H1 (cell line): ENCODE measurements around the gene MTG1. TPM values are rescaled to one million over a fixed set of nuclear protein-coding genes. Genes with fewer than 3 reads are reported as not detected.
A peak's percentile ranks its signal among the peaks of the same experiment; 100 is the strongest.

ENCODE experiments used
- CTCF ChIA-PET: fragments of 300-600 bp; sonication (Branson Sonifier 250); formaldehyde crosslinking; loops from one replicate; lab custom pipeline; 2021; ENCODE audit not compliant: partially characterized antibody; lab: Charles Lee
- POLR2A ChIA-PET: fragments of 300-600 bp; sonication (Branson Sonifier 250); formaldehyde crosslinking; loops from one replicate; lab custom pipeline; 2021; ENCODE audit warnings: inconsistent platforms; ENCODE audit not compliant: partially characterized antibody; lab: Charles Lee
- DNase-seq, 2 experiments: peaks; one replicate each; pipeline versions ENCODE4 v3.0.0 to v3.0.0-alpha.2; 2010 to 2022; ENCODE audit warnings: low spot score in 2 of 2, low read depth in 1 of 2, mixed read lengths in 1 of 2
- FAIRE-seq: peaks from 2 replicates; lab custom pipeline; 2011; peaks lifted over from hg19 to GRCh38; lab: Jason Lieb, UNC
- H2AFZ ChIP-seq: 2 replicates; pipeline ENCODE4 v1.8.1; 2012; ENCODE audit warnings: low read length, inconsistent platforms
- H2AK5ac ChIP-seq: 2 replicates; pipeline ENCODE4 v1.6.1; 2013; ENCODE audit warnings: low read depth, low read length
- H2BK120ac ChIP-seq: replicated peaks from 2 replicates; pipeline ENCODE3; 2013; ENCODE audit warnings: low read depth, low read length, inconsistent platforms
- H2BK12ac ChIP-seq: 2 replicates; pipeline ENCODE4 v1.6.1; 2013; ENCODE audit warnings: low read depth, low read length
- H2BK15ac ChIP-seq: 2 replicates; pipeline ENCODE4 v1.6.1; 2013; ENCODE audit warnings: low read length
- H2BK20ac ChIP-seq: 2 replicates; pipeline ENCODE4 v1.6.1; 2013; ENCODE audit warnings: low read length
- H2BK5ac ChIP-seq: 2 replicates; pipeline ENCODE4 v1.6.1; 2013; ENCODE audit warnings: low read depth, low read length
- H3K14ac ChIP-seq: 2 replicates; pipeline ENCODE4 v1.6.1; 2013; ENCODE audit warnings: inconsistent platforms; ENCODE audit not compliant: insufficient read length
- H3K18ac ChIP-seq: 2 replicates; pipeline ENCODE4 v1.6.1; 2013; ENCODE audit warnings: low read length; ENCODE audit errors: extremely low read depth
- H3K23ac ChIP-seq: 2 replicates; pipeline ENCODE4 v1.6.1; 2013; ENCODE audit warnings: inconsistent platforms; ENCODE audit not compliant: insufficient read length
- H3K23me2 ChIP-seq: 2 replicates; pipeline ENCODE4 v1.6.1; 2013; ENCODE audit warnings: low read depth, low read length
- H3K27ac ChIP-seq: 2 replicates; pipeline ENCODE4 v1.6.1; 2011; ENCODE audit warnings: low read depth, low read length, inconsistent platforms
- H3K27me3 ChIP-seq, 4 experiments: replicated peaks in 1 of 4; 1 replicate in 1 of 4; 2 replicates in 3 of 4; pipeline versions ENCODE4 v1.6.1 to v1.8.1; 2011 to 2013; ENCODE audit warnings: low read length in 3 of 4, mild to moderate bottlenecking in 3 of 4, inconsistent platforms in 2 of 4, mixed read lengths in 2 of 4, moderate library complexity in 1 of 4; ENCODE audit not compliant: control insufficient read depth in 3 of 4, insufficient read depth in 3 of 4; ENCODE audit errors: extremely low read depth in 1 of 4
- H3K36me3 ChIP-seq, 4 experiments: 2 replicates each; pipeline versions ENCODE4 v1.6.1 to v1.8.1; 2011 to 2013; ENCODE audit warnings: mild to moderate bottlenecking in 4 of 4, low read length in 3 of 4, moderate library complexity in 2 of 4, control low read depth in 1 of 4, inconsistent platforms in 1 of 4; ENCODE audit not compliant: insufficient read depth in 4 of 4, control insufficient read depth in 2 of 4
- H3K4ac ChIP-seq: replicated peaks from 2 replicates; pipeline ENCODE3; 2013; ENCODE audit warnings: low read length, low read depth, mixed read lengths, inconsistent platforms; ENCODE audit not compliant: insufficient read length
- H3K4me1 ChIP-seq, 4 experiments: replicated peaks in 1 of 4; 1 replicate in 1 of 4; 2 replicates in 3 of 4; pipeline versions ENCODE4 v1.6.1 to v1.8.1; 2011 to 2013; ENCODE audit warnings: low read length in 3 of 4, inconsistent platforms in 2 of 4, mixed read lengths in 1 of 4; ENCODE audit not compliant: insufficient read depth in 4 of 4, control insufficient read depth in 3 of 4
- H3K4me2 ChIP-seq, 2 experiments: 2 replicates each; pipeline versions ENCODE4 v1.6.1 to v1.8.1; 2011 to 2013; ENCODE audit warnings: low read depth in 2 of 2, low read length in 2 of 2, control low read depth in 1 of 2, inconsistent platforms in 1 of 2, mild to moderate bottlenecking in 1 of 2; ENCODE audit not compliant: insufficient read depth in 1 of 2
- H3K4me3 ChIP-seq, 4 experiments: fragments of 200-600, 300-600 bp in 1 of 4; sonication (generic), shearing (Covaris generic), sonication (Bioruptor Twin) in 1 of 4; 2 replicates each; pipeline versions ENCODE4 v1.5.1 to v1.8.1; 2011 to 2016; ENCODE audit warnings: low read length in 4 of 4, low read depth in 3 of 4, control low read depth in 2 of 4, inconsistent platforms in 2 of 4, mild to moderate bottlenecking in 2 of 4, mixed read lengths in 1 of 4, moderate library complexity in 1 of 4; ENCODE audit not compliant: insufficient read depth in 2 of 4; ENCODE audit errors: extremely low read depth in 1 of 4
- H3K56ac ChIP-seq: replicated peaks from 2 replicates; pipeline ENCODE3; 2013; ENCODE audit warnings: low read depth, mild to moderate bottlenecking, mixed read lengths, low read length, inconsistent platforms; ENCODE audit not compliant: insufficient read length
- H3K79me1 ChIP-seq: 2 replicates; pipeline ENCODE4 v1.6.1; 2013; ENCODE audit warnings: low read depth, low read length, control low read depth
- H3K79me2 ChIP-seq, 2 experiments: 2 replicates each; pipeline versions ENCODE4 v1.6.1 to v1.8.1; 2012 to 2013; ENCODE audit warnings: low read length in 2 of 2, mild to moderate bottlenecking in 2 of 2, inconsistent platforms in 1 of 2; ENCODE audit not compliant: insufficient read depth in 2 of 2, control insufficient read depth in 1 of 2
- H3K9ac ChIP-seq, 4 experiments: replicated peaks in 1 of 4; 1 replicate in 1 of 4; 2 replicates in 3 of 4; pipeline versions ENCODE4 v1.6.1 to v1.8.1; 2011 to 2013; ENCODE audit warnings: low read depth in 3 of 4, low read length in 3 of 4, control low read depth in 2 of 4, mild to moderate bottlenecking in 2 of 4, moderate library complexity in 2 of 4, inconsistent platforms in 1 of 4; ENCODE audit errors: extremely low read depth in 1 of 4
- H3K9me3 ChIP-seq, 2 experiments: 2 replicates each; pipeline versions ENCODE4 v1.6.1 to v1.8.1; 2012 to 2013; ENCODE audit warnings: mild to moderate bottlenecking in 2 of 2, moderate library complexity in 2 of 2, control low read depth in 1 of 2, inconsistent platforms in 1 of 2, low read depth in 1 of 2, low read length in 1 of 2, mixed read lengths in 1 of 2; ENCODE audit not compliant: insufficient read depth in 2 of 2
- H4K20me1 ChIP-seq, 2 experiments: replicated peaks in 1 of 2; 2 replicates each; pipeline versions ENCODE3 to v1.8.1; 2011 to 2013; ENCODE audit warnings: inconsistent platforms in 2 of 2, low read length in 2 of 2, mild to moderate bottlenecking in 1 of 2; ENCODE audit not compliant: insufficient read depth in 2 of 2, control insufficient read depth in 1 of 2
- H4K5ac ChIP-seq: 2 replicates; pipeline ENCODE4 v1.6.1; 2013; ENCODE audit warnings: low read length, low read depth, mixed read lengths, inconsistent platforms; ENCODE audit not compliant: insufficient read length
- H4K8ac ChIP-seq: 2 replicates; pipeline ENCODE4 v1.8.0; 2013; ENCODE audit warnings: mild to moderate bottlenecking, moderate library complexity, low read length, inconsistent platforms; ENCODE audit not compliant: insufficient read depth; ENCODE audit errors: extremely low read depth
- H4K91ac ChIP-seq: replicated peaks from 2 replicates; pipeline ENCODE3; 2013; ENCODE audit warnings: low read length, mixed read lengths, inconsistent platforms; ENCODE audit not compliant: insufficient read length
- ATF2 ChIP-seq: IDR thresholded peaks from 2 replicates; pipeline ENCODE4 v1.6.1; 2012; ENCODE audit warnings: low read length, inconsistent platforms
- CEBPB ChIP-seq: IDR thresholded peaks from 2 replicates; pipeline ENCODE4 v1.6.1; 2012; ENCODE audit warnings: low read depth, low read length
- CHD2 ChIP-seq: IDR thresholded peaks from 2 replicates; pipeline ENCODE4 v1.6.1; 2012; ENCODE audit warnings: low read length, improper control_type of control experiment
- KDM1A ChIP-seq: fragments of 200-600, 300-600 bp; sonication (generic); IDR thresholded peaks from 2 replicates; pipeline ENCODE4 v1.7.1; 2016; ENCODE audit warnings: mild to moderate bottlenecking, low read length, borderline replicate concordance
- KDM4A ChIP-seq: IDR thresholded peaks from one replicate; pipeline ENCODE4 v1.7.1; 2012; ENCODE audit warnings: low read depth, mild to moderate bottlenecking, moderate library complexity, low read length, inconsistent platforms; ENCODE audit not compliant: severe bottlenecking
- KDM5A ChIP-seq: fragments of 200-600 bp; IDR thresholded peaks from 2 replicates; pipeline ENCODE4 v1.7.1; 2012; ENCODE audit warnings: mild to moderate bottlenecking, low read length, inconsistent platforms, mixed read lengths
- NRF1 ChIP-seq: IDR thresholded peaks from 2 replicates; pipeline ENCODE4 v1.6.1; 2011; ENCODE audit warnings: mild to moderate bottlenecking, low read depth, low read length, improper control_type of control experiment
- RXRA ChIP-seq: IDR thresholded peaks from 2 replicates; pipeline ENCODE4 v1.6.1; 2011; ENCODE audit warnings: low read depth, mild to moderate bottlenecking, low read length, moderate library complexity; ENCODE audit not compliant: insufficient read depth
- SP2 ChIP-seq: IDR thresholded peaks from 2 replicates; pipeline ENCODE4 v1.6.1; 2012; ENCODE audit warnings: mild to moderate bottlenecking, low read length, inconsistent platforms
- SP4 ChIP-seq: IDR thresholded peaks from 2 replicates; pipeline ENCODE4 v1.6.1; 2012; ENCODE audit warnings: low read length, inconsistent platforms
- WGBS, 2 experiments: shearing (Covaris generic) in 1 of 2; methylation state at CpG; one replicate each; pipeline versions ENCODE4 v1.1.6 to v1.1.7; 2013 to 2015; ENCODE audit warnings: low lambda C conversion rate in 2 of 2, mixed read lengths in 2 of 2, inconsistent platforms in 1 of 2, low coverage in 1 of 2, missing lambda C conversion rate in 1 of 2; ENCODE audit not compliant: insufficient replicate concordance in 2 of 2, insufficient coverage in 1 of 2, insufficient read length in 1 of 2; ENCODE audit errors: extremely low coverage in 1 of 2, missing lambda C conversion rate in 1 of 2; 5-methylcytosine and 5-hydroxymethylcytosine counted together
- polyA plus RNA-seq, 7 experiments: library from polyadenylated mRNA; depleted of rRNA in 3 of 7; stranded (reverse) in 5 of 7; unstranded in 2 of 7; fragments of >200 nt in 5 of 7; fragments of 200-250 nt in 2 of 7; gene quantifications; 1 replicate in 5 of 7; 2 replicates in 1 of 7; 4 replicates in 1 of 7; pipeline versions ENCODE4 v1.2.1 to v1.2.3, GENCODE V29; 2011 to 2013; ENCODE audit warnings: missing spikeins in 2 of 7, mixed read lengths in 2 of 7
- total RNA-seq: library from RNA; stranded (reverse); fragmentation: NEBNext Ultra II Directional; extraction: Animal tissue kit (Norgen Biotek cat#: 25700); gene quantifications from 2 replicates; pipeline ENCODE4 v1.2.1, GENCODE V29; 2021

The MTG1 gene
- total and polyA plus RNA-seq, 2 of the 8 experiments (the other 6 are each of a cell fraction or from before 2014, with no cell fraction given): 56.6 to 81.6 TPM

GRCh38 chr10:133358162-133358924 lies 35.6 kb upstream of the MTG1 start:
- H2BK5ac ChIP-seq: no peak overlapping the region
- H2AK5ac ChIP-seq: no peak overlapping the region
- H3K79me1 ChIP-seq: no peaks in the 10 kb centered on the region; the same call in 1 of the 2 replicates
- no peak overlapping the region for H3K14ac ChIP-seq
- H4K91ac ChIP-seq: no peak overlapping the region
- H2BK15ac ChIP-seq: no peak overlapping the region
- H3K18ac ChIP-seq: no peak overlapping the region
- H3K4me1 ChIP-seq: peaks cover 0 to 6% (median 3%) of the 10 kb centered on the region in 4 experiments; a peak in 3 of 7 replicates
- H3K36me3 ChIP-seq: peaks cover 4 to 13% (median 10%) of the 10 kb centered on the region in 4 experiments; a peak in 7 of 8 replicates
- H2BK20ac ChIP-seq: no peak overlapping the region
- H3K4me3 ChIP-seq: no peak overlapping the region; a peak in 1 of 8 replicates
- ChIA-PET POLR2A (interaction anchor here (0.9 to 5.0 kb wide), 14 partner anchors 10 to 51 kb away, joined by 3 to 38 read pairs (median 6); partner anchors contain the start of genes CALY, ECHS1 and PRAP1), CTCF (interaction anchor here (1.2 to 2.1 kb wide), 3 partner anchors 11 to 51 kb away, joined by 3 to 9 read pairs (median 9); no protein-coding TSS in a partner anchor)
- H3K56ac ChIP-seq: no peak overlapping the region
- H3K4me2 ChIP-seq: no peak overlapping the region; a peak in 1 of 4 replicates
- WGBS, 2 experiments: 93% methylated on average over 19 of the region's 41 CpGs; no CpG with 5 or more reads in 1 of the 2 experiments
- peak overlapping the region; percentile 28; the same call in 1 of the 2 replicates for H4K8ac ChIP-seq
- no peaks in the 10 kb centered on the region for H3K79me2 ChIP-seq
- H3K27me3 ChIP-seq: peaks cover 0 to 19% (median 7%) of the 10 kb centered on the region in 4 experiments; a peak in 5 of 7 replicates
- H3K4ac ChIP-seq: no peak overlapping the region
- FAIRE-seq (no peak), DNase-seq (peak in 1 of 2 experiments; percentile 55)
- H3K9ac ChIP-seq: no peak overlapping the region
- no peaks in the 10 kb centered on the region for H3K9me3 ChIP-seq
- 0 out of 2 replicates have a peak overlapping the region, but pooled peaks have one; percentile 27 for H2BK12ac ChIP-seq
- no peak overlapping the region for H3K23ac ChIP-seq
- peaks cover 7 to 16% of the 10 kb centered on the region in 2 experiments for H4K20me1 ChIP-seq
- H3K23me2 ChIP-seq: peaks cover 6% of the 10 kb centered on the region; the same call in 1 of the 2 replicates
- no peak overlapping the region for H3K27ac ChIP-seq
- no peak overlapping the region for H2BK120ac ChIP-seq
- no peak overlapping the region for H4K5ac ChIP-seq
- H2AFZ ChIP-seq: peak overlapping the region; percentile 19; the same call in 1 of the 2 replicates
- no peak for TF ChIP-seq KDM1A
- TF ChIP-seq SP4: no peak
- TF ChIP-seq KDM4A: no peak
- no peak for TF ChIP-seq ATF2
- TF ChIP-seq SP2: no peak
- TF ChIP-seq CHD2: no peak
- TF ChIP-seq NRF1: no peak
- no peak for TF ChIP-seq KDM5A
- TF ChIP-seq RXRA: no peak
- TF ChIP-seq CEBPB: no peak
